Thyroid gland (tissue), 4 donors: ENCODE data around the gene EML2. TPM values are rescaled to one million over a fixed set of nuclear protein-coding genes. Genes with fewer than 3 reads are reported as not detected.
A peak's percentile ranks its signal among the peaks of the same experiment; 100 is the strongest.

Source experiments
- DNase-seq, 2 donors: peaks; one replicate each; pipeline ENCODE4 v3.0.0-alpha.2; 2019
- H3K27ac ChIP-seq, 3 donors: fragments of 200-600 bp; sonication (generic); 1 replicate in 2 of 3; 2 replicates in 1 of 3; pipeline ENCODE4 v1.5.1; 2016 to 2019; ENCODE audit warnings: mild to moderate bottlenecking in 1 of 3, moderate library complexity in 1 of 3
- H3K27me3 ChIP-seq: fragments of 200-600 bp; sonication (generic); one replicate; pipeline ENCODE4 v1.5.1; 2019
- H3K36me3 ChIP-seq, 2 donors: fragments of 200-600 bp; sonication (generic); one replicate each; pipeline ENCODE4 v1.5.1; 2016 to 2019
- H3K4me1 ChIP-seq, 2 donors: fragments of 200-600 bp; sonication (generic); one replicate each; pipeline ENCODE4 v1.5.1; 2017 to 2019
- H3K4me3 ChIP-seq, 3 donors: fragments of 200-600 bp; sonication (generic); replicated peaks in 1 of 3; 1 replicate in 2 of 3; 2 replicates in 1 of 3; pipeline ENCODE4 v1.5.1; 2016; ENCODE audit warnings: mild to moderate bottlenecking in 1 of 3
- H3K9me3 ChIP-seq: fragments of 200-600 bp; sonication (generic); one replicate; pipeline ENCODE4 v1.5.1; 2017
- CTCF ChIP-seq, 6 experiments: fragments of 200-600 bp in 3 of 6; fragments of 450-650 bp in 3 of 6; sonication (generic) in 3 of 6; IDR thresholded peaks; one replicate each; pipeline ENCODE4 v1.5.1; 2016 to 2019; ENCODE audit warnings: antibody characterized with exemption in 6 of 6, mild to moderate bottlenecking in 2 of 6, inconsistent platforms in 1 of 6, moderate library complexity in 1 of 6
- POLR2A ChIP-seq, 2 donors: fragments of 450-650 bp; IDR thresholded peaks; one replicate each; pipeline ENCODE4 v1.6.1; 2017; ENCODE audit warnings: antibody characterized with exemption in 2 of 2, mild to moderate bottlenecking in 2 of 2, moderate library complexity in 1 of 2
- WGBS, 2 donors: methylation state at CpG; one replicate each; pipeline ENCODE4 v1.1.5; 2017; 5-methylcytosine and 5-hydroxymethylcytosine counted together
- intact Hi-C: fragments of 100-400 bp; cut with DNase I; formaldehyde crosslinking; loops from one replicate; pipeline ENCODE4 v1.15.1; 2023
- total RNA-seq, 4 donors: library from RNA; depleted of rRNA; stranded (reverse); fragments of >200 nt; gene quantifications; one replicate each; pipeline ENCODE4 v1.2.3, GENCODE V29; 2016

The EML2 gene
- total RNA-seq, 4 donors from 2014 or later = 33.1 to 148 (median 36.8) TPM

GRCh38 chr19:45670670-45671453, 31.7 kb upstream of the EML2 start:
- H3K36me3 ChIP-seq = no peaks in the 10 kb centered on the region
- peak; percentile 20 to 21 for DNase-seq
- peaks cover 19% of the 10 kb centered on the region for H3K27me3 ChIP-seq
- WGBS, 2 donors = 14 to 19% methylated on average over 28 to 37 of the region's 42 CpGs
- no peaks in the 10 kb centered on the region for H3K9me3 ChIP-seq
- no peak for TF ChIP-seq POLR2A (IDR thresholded peaks at IDR 0.05)
- no peak for TF ChIP-seq CTCF (IDR thresholded peaks at IDR 0.05)
- no peak overlapping the region for H3K27ac ChIP-seq
- intact Hi-C loops = no loop called here
- H3K4me3 ChIP-seq = no peak overlapping the region
- peaks cover 6 to 21% of the 10 kb centered on the region in 2 donors for H3K4me1 ChIP-seq

- Histone ChIP-seq H3K4me3 (no peak overlapping the region), H3K36me3 (no peaks in the 10 kb centered on the region), H3K27ac (no peak overlapping the region), H3K4me1 (peaks cover 6 to 21% of the 10 kb centered on the region in 2 donors), H3K9me3 (no peaks in the 10 kb centered on the region), H3K27me3 (peaks cover 19% of the 10 kb centered on the region)
- TF ChIP-seq POLR2A (IDR thresholded peaks at IDR 0.05) = no peak
- no peak for TF ChIP-seq CTCF (IDR thresholded peaks at IDR 0.05)
- DNase-seq = no peak
- WGBS, 2 donors = 2 to 3% methylated on average over 18 to 19 of the region's 19 CpGs
- intact Hi-C loops = no loop called here
These were observed 29.2 kb upstream of the EML2 start for GRCh38 chr19:45668342-45668871.

GRCh38 chr19:45667620-45668341, 28.6 kb upstream of the EML2 start, which contains the start of gene GIPR:
Gene GIPR (plus strand): TSS chr19:45668221. CDS start chr19:45669521, 1,300 bp downstream.
- peaks cover 6 to 21% of the 10 kb centered on the region in 2 donors for H3K4me1 ChIP-seq
- TF ChIP-seq CTCF (IDR thresholded peaks at IDR 0.05) (no peak), POLR2A (IDR thresholded peaks at IDR 0.05) (no peak)
- intact Hi-C loops = no loop called here
- H3K9me3 ChIP-seq = no peaks in the 10 kb centered on the region
- no peaks in the 10 kb centered on the region for H3K36me3 ChIP-seq
- no peak for DNase-seq
- no peak within 1 kb of the TSS for H3K27ac ChIP-seq
- peak within 1 kb of the TSS in 1 of 3 donors; percentile 17 for H3K4me3 ChIP-seq
- H3K27me3 ChIP-seq = peaks cover 19% of the 10 kb centered on the region
- 26 to 31% methylated on average over 6 to 8 of the region's 15 CpGs for WGBS, 2 donors

- Histone ChIP-seq H3K36me3 (no peaks in the 10 kb centered on the region), H3K4me1 (peaks cover 6 to 20% of the 10 kb centered on the region in 2 donors), H3K27me3 (peaks cover 11% of the 10 kb centered on the region), H3K27ac (no peak overlapping the region), H3K4me3 (no peak overlapping the region), H3K9me3 (no peaks in the 10 kb centered on the region)
- intact Hi-C loops = no loop called here
- no peak for DNase-seq
- no peak for TF ChIP-seq CTCF (IDR thresholded peaks at IDR 0.05)
- no peak for TF ChIP-seq POLR2A (IDR thresholded peaks at IDR 0.05)
- WGBS, 2 donors = 65 to 80% methylated on average over 7 of the region's 7 CpGs
These were observed 25.4 kb upstream of the EML2 start for GRCh38 chr19:45664575-45664974.
